A549 (cell line): ENCODE measurements around the gene ETFB. TPM values are rescaled to one million over a fixed set of nuclear protein-coding genes. Genes with fewer than 3 reads are reported as not detected.

Source experiments
- ATAC-seq, 2 experiments: fragments of 200-7000 bp in 1 of 2; fragments of >200 bp in 1 of 2; cut with Nextera tagmentation in 1 of 2; cut with Tn5 transposase in 1 of 2; 3 replicates each; pipeline versions ENCODE4 v1.8.0 to v1.9.1; 2018 to 2020; ENCODE audit warnings: mild to moderate bottlenecking in 1 of 2, moderate library complexity in 1 of 2
- CTCF ChIA-PET: fragments of 300-600 bp; sonication (Branson Sonifier 250); formaldehyde crosslinking; extraction: SDS; loops from one replicate; lab custom pipeline; 2021; ENCODE audit warnings: antibody characterized with exemption, inconsistent platforms; lab: Yijun Ruan, JAX
- POLR2A ChIA-PET: fragments of 350-600 bp; formaldehyde crosslinking; extraction: SDS; loops from one replicate; lab custom pipeline; 2021; ENCODE audit warnings: antibody characterized with exemption, inconsistent platforms; lab: Yijun Ruan, JAX
- DNase-seq, 2 experiments: peaks; one replicate each; pipeline versions ENCODE4 v3.0.0 to v3.0.0-alpha.2; 2011 to 2016; ENCODE audit warnings: low read depth in 1 of 2, low spot score in 1 of 2
- FAIRE-seq: peaks from 2 replicates; lab custom pipeline; 2011; peaks lifted over from hg19 to GRCh38; lab: Jason Lieb, UNC
- H3K27ac ChIP-seq, 2 experiments: fragments of >200 bp; sonication (Bioruptor Twin); formaldehyde crosslinking; 3 replicates each; pipeline ENCODE4 v1.5.1; 2016 to 2017
- H3K4me1 ChIP-seq: fragments of >200 bp; sonication (Bioruptor Twin); formaldehyde crosslinking; 3 replicates; pipeline ENCODE4 v1.6.1; 2016
- H3K4me2 ChIP-seq: fragments of >200 bp; sonication (Bioruptor Twin); formaldehyde crosslinking; 3 replicates; pipeline ENCODE4 v1.6.1; 2016
- H3K4me3 ChIP-seq: fragments of >200 bp; sonication (Bioruptor Twin); formaldehyde crosslinking; 3 replicates; pipeline ENCODE4 v1.5.1; 2016
- H3K9me3 ChIP-seq: fragments of >200 bp; sonication (Bioruptor Twin); formaldehyde crosslinking; 3 replicates; pipeline ENCODE4 v1.6.1; 2016
- CBX2 ChIP-seq: fragments of 200-600 bp; sonication (generic); IDR thresholded peaks from 2 replicates; pipeline ENCODE4 v1.6.1; 2016; ENCODE audit warnings: low read depth, mild to moderate bottlenecking, borderline replicate concordance
- CBX8 ChIP-seq: fragments of 200-600 bp; sonication (generic); IDR thresholded peaks from 2 replicates; pipeline ENCODE4 v1.6.1; 2016
- CHD2 ChIP-seq: fragments of 150-350 bp; IDR thresholded peaks from 2 replicates; pipeline ENCODE4 v1.6.1; 2014; ENCODE audit warnings: low read length; ENCODE audit not compliant: partially characterized antibody
- HEYL ChIP-seq: fragments of 250-450 bp; sonication (Bioruptor Pico); IDR thresholded peaks from 2 replicates; pipeline ENCODE4 v1.8.0; 2021; ENCODE audit warnings: mild to moderate bottlenecking, moderate library complexity
- HOXA7 ChIP-seq: fragments of 250-450 bp; sonication (Bioruptor Pico); IDR thresholded peaks from 2 replicates; pipeline ENCODE4 v1.5.0; 2020; ENCODE audit warnings: mild to moderate bottlenecking, moderate library complexity
- HOXB13 ChIP-seq: fragments of 250-450 bp; sonication (Bioruptor Pico); IDR thresholded peaks from 2 replicates; pipeline ENCODE4 v1.5.0; 2020; ENCODE audit warnings: low read depth, mild to moderate bottlenecking, moderate library complexity
- KDM5A ChIP-seq: fragments of 200-600 bp; sonication (generic); IDR thresholded peaks from 2 replicates; pipeline ENCODE4 v1.6.1; 2016; ENCODE audit warnings: antibody characterized with exemption, mild to moderate bottlenecking
- MAZ ChIP-seq: fragments of 150-350 bp; IDR thresholded peaks from 2 replicates; pipeline ENCODE4 v1.6.1; 2014; ENCODE audit warnings: antibody characterized with exemption, low read depth, low read length, borderline replicate concordance
- PHF8 ChIP-seq: fragments of 200-600 bp; sonication (generic); IDR thresholded peaks from 2 replicates; pipeline ENCODE4 v1.6.1; 2016; ENCODE audit warnings: low read depth, mild to moderate bottlenecking, antibody characterized with exemption, moderate library complexity, borderline replicate concordance
- POLR2A ChIP-seq: IDR thresholded peaks from 2 replicates; pipeline ENCODE4 v1.6.1; 2012; ENCODE audit warnings: mild to moderate bottlenecking, low read length
- SMC3 ChIP-seq: fragments of >200 bp; sonication (Bioruptor Twin); formaldehyde crosslinking; IDR thresholded peaks from 3 replicates; pipeline ENCODE4 v1.6.1; 2018; ENCODE audit warnings: inconsistent platforms
- TP53 ChIP-seq: fragments of 250-450 bp; sonication (Bioruptor Pico); IDR thresholded peaks from 2 replicates; pipeline ENCODE4 v1.5.0; 2021; ENCODE audit warnings: mild to moderate bottlenecking, moderate library complexity
- ZFP36 ChIP-seq: fragments of 450-650 bp; IDR thresholded peaks from 2 replicates; pipeline ENCODE4 v1.6.1; 2014; ENCODE audit warnings: borderline replicate concordance; ENCODE audit not compliant: partially characterized antibody
- ZNF302 ChIP-seq: fragments of 250-450 bp; sonication (Bioruptor Pico); IDR thresholded peaks from 2 replicates; pipeline ENCODE4 v1.9.0; 2021; ENCODE audit warnings: inconsistent platforms, mild to moderate bottlenecking, moderate library complexity
- WGBS: methylation state at CpG from one replicate; pipeline ENCODE4 v1.1.6; 2017; ENCODE audit errors: missing lambda C conversion rate; 5-methylcytosine and 5-hydroxymethylcytosine counted together
- polyA plus RNA-seq, 4 experiments: library from polyadenylated mRNA; depleted of rRNA in 3 of 4; stranded (reverse); fragments of >200 nt; fragmentation: RNase III in 1 of 4; extraction: RNeasy Plus Mini Kit Qiagen cat#74134 plus additional on column Dnase treatment in 1 of 4; gene quantifications; 2 replicates in 3 of 4; 3 replicates in 1 of 4; pipeline ENCODE4 v1.2.3, GENCODE V29; 2011 to 2017
- TF ChIP-seq, protein P1 (sequence below): IDR thresholded peaks from 2 replicates; pipeline ENCODE4 v1.6.1; 2012
- TF ChIP-seq, protein P2 (sequence below): fragments of >200 bp; sonication (Bioruptor Twin); formaldehyde crosslinking; IDR thresholded peaks from 3 replicates; pipeline ENCODE4 v1.6.1; 2016
- TF ChIP-seq, protein P3 (sequence below): fragments of >200 bp; sonication (Bioruptor Twin); formaldehyde crosslinking; IDR thresholded peaks from 3 replicates; pipeline ENCODE4 v1.5.1; 2016
- TF ChIP-seq, protein P4 (sequence below): fragments of >200 bp; sonication (Bioruptor Twin); formaldehyde crosslinking; IDR thresholded peaks from 2 replicates; pipeline ENCODE4 v1.6.1; 2016
- TF ChIP-seq, protein P5 (sequence below): fragments of 450-650 bp; IDR thresholded peaks from 2 replicates; pipeline ENCODE4 v1.6.1; 2014; ENCODE audit warnings: antibody characterized with exemption

The ETFB gene
- polyA plus RNA-seq, 2 of the 4 experiments (the other 2 are of a cell fraction), result 149 to 267 TPM

DNA sequence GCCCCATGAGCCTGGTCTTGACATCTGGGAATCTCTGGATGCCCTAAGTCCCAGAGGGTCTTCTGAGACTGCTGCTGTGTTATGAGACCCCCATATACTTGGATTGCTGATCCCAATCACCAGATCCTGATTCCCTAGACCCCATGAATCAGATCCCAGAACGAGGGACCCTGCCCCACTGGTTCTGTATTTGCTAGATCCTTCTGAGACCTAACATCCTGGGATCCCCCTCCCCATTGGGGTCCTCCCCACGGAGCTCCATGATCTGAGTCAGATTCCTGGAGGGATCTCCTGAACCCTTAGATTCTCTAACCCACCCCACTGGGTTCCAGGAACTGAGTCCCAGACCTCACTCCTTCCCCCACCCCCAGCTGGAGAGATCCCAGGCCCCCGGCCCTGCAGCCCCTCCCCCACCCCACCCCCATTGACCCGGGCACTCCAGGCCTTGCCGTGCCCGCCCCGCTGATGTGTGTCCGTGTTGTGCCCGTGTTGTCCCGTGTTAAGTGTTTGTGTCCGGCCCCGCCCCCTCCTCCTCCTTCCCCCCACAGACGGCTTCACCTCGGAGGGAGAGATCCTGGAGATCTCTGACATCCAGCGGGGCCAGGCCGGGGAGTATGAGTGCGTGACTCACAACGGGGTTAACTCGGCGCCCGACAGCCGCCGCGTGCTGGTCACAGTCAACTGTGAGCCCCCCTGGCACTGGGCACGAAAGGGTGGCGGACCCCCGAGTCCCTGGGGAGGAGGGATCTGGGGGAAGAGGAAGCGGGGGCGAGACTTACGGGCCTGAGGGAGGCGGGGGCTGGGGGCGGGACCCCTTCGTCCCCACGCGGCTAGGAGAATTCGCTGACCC is 39.7 kb downstream of the ETFB start:
- no peak for TF ChIP-seq SMC3
- no peak for TF ChIP-seq ZNF302 (CRISPR knock-in tag)
- no peak for TF ChIP-seq HOXA7
- no peak for TF ChIP-seq KDM5A
- TF ChIP-seq, protein P1, sequence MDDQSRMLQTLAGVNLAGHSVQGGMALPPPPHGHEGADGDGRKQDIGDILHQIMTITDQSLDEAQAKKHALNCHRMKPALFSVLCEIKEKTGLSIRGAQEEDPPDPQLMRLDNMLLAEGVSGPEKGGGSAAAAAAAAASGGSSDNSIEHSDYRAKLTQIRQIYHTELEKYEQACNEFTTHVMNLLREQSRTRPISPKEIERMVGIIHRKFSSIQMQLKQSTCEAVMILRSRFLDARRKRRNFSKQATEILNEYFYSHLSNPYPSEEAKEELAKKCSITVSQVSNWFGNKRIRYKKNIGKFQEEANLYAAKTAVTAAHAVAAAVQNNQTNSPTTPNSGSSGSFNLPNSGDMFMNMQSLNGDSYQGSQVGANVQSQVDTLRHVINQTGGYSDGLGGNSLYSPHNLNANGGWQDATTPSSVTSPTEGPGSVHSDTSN, result no peak
- TF ChIP-seq PHF8, result no peak
- TF ChIP-seq, protein P2, sequence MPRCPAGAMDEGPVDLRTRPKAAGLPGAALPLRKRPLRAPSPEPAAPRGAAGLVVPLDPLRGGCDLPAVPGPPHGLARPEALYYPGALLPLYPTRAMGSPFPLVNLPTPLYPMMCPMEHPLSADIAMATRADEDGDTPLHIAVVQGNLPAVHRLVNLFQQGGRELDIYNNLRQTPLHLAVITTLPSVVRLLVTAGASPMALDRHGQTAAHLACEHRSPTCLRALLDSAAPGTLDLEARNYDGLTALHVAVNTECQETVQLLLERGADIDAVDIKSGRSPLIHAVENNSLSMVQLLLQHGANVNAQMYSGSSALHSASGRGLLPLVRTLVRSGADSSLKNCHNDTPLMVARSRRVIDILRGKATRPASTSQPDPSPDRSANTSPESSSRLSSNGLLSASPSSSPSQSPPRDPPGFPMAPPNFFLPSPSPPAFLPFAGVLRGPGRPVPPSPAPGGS, result no peak
- no peak for TF ChIP-seq HEYL (CRISPR knock-in tag)
- TF ChIP-seq, protein P3, sequence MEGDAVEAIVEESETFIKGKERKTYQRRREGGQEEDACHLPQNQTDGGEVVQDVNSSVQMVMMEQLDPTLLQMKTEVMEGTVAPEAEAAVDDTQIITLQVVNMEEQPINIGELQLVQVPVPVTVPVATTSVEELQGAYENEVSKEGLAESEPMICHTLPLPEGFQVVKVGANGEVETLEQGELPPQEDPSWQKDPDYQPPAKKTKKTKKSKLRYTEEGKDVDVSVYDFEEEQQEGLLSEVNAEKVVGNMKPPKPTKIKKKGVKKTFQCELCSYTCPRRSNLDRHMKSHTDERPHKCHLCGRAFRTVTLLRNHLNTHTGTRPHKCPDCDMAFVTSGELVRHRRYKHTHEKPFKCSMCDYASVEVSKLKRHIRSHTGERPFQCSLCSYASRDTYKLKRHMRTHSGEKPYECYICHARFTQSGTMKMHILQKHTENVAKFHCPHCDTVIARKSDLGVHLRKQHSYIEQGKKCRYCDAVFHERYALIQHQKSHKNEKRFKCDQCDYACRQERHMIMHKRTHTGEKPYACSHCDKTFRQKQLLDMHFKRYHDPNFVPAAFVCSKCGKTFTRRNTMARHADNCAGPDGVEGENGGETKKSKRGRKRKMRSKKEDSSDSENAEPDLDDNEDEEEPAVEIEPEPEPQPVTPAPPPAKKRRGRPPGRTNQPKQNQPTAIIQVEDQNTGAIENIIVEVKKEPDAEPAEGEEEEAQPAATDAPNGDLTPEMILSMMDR, result no peak
- TF ChIP-seq ZFP36, result no peak
- no peak for TF ChIP-seq POLR2A
- TF ChIP-seq, protein P4, sequence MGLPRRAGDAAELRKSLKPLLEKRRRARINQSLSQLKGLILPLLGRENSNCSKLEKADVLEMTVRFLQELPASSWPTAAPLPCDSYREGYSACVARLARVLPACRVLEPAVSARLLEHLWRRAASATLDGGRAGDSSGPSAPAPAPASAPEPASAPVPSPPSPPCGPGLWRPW, result no peak
- no peak for TF ChIP-seq CHD2
- no peak for TF ChIP-seq MAZ
- no peak for TF ChIP-seq CBX8
- TF ChIP-seq, protein P5, sequence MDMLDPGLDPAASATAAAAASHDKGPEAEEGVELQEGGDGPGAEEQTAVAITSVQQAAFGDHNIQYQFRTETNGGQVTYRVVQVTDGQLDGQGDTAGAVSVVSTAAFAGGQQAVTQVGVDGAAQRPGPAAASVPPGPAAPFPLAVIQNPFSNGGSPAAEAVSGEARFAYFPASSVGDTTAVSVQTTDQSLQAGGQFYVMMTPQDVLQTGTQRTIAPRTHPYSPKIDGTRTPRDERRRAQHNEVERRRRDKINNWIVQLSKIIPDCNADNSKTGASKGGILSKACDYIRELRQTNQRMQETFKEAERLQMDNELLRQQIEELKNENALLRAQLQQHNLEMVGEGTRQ, result no peak
- no peak for TF ChIP-seq TP53 (CRISPR knock-in tag)
- TF ChIP-seq CBX2, result no peak
- TF ChIP-seq HOXB13 (CRISPR knock-in tag), result no peak
- CTCF ChIA-PET, result interaction anchor here (0.7 to 1.4 kb wide), 3 partner anchors 12 to 170 kb away, joined by 3 read pairs; no protein-coding TSS in a partner anchor
- no peak for FAIRE-seq
- POLR2A ChIA-PET, result interaction anchor here (1.1 kb wide), 1 partner anchor 13 kb away, joined by 4 read pairs; no protein-coding TSS in a partner anchor
- no peak; a peak in 1 of 6 replicates for ATAC-seq
- Histone ChIP-seq H3K9me3 (peaks cover 4% of the 10 kb centered on the region; the same call in 1 of the 3 replicates), H3K4me3 (peak overlapping the region; percentile 42; the same call in 1 of the 3 replicates), H3K27ac (no peak overlapping the region; a peak in 1 of 6 replicates), H3K4me2 (peak overlapping the region; percentile 87), H3K4me1 (peaks cover 14% of the 10 kb centered on the region; the same call in 2 of the 3 replicates)
- WGBS, result 7% methylated on average over 13 of the region's 36 CpGs
- DNase-seq, result no peak
